Myocyte (in vitro differentiated cells): ENCODE data around the gene SSRP1. TPM values are rescaled to one million over a fixed set of nuclear protein-coding genes. Genes with fewer than 3 reads are reported as not detected.

ENCODE experiments used
- DNase-seq: peaks from one replicate; pipeline ENCODE4 v3.0.0-alpha.2; 2012; ENCODE audit warnings: low read depth
- total RNA-seq: library from RNA; depleted of rRNA; stranded (reverse); fragments of >200 nt; gene quantifications from 2 replicates; pipeline ENCODE4 v1.2.3, GENCODE V29; 2014

SSRP1 gene
- total RNA-seq, 1 donor from 2014 or later = 90.8 TPM

GRCh38 chr11:57318178-57318577 lies 17.5 kb downstream of the SSRP1 start:
- peak; percentile 71 for DNase-seq

DNA sequence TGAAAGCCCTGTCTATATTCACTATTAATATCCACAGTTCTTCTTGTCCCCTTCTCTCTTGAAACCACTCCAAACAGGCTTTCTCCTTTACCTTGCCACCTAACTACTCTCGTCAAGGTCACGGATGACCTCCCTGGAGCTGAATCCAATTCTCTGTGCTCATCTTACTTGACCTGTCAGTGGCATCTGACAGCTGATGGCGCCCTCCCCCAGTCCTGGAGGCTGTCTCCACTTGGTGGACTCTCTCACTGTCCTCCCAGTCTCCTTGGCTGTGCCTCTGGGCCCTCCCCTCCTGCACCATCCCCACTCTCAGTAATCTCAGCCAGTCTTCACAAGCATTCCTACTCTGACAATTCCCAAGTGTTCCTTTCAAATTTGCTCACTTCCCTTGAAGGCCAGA lies 19.7 kb downstream of the SSRP1 start:
- peak; percentile 48 for DNase-seq

- DNase-seq = peak; percentile 83
Measured at GRCh38 chr11:57315491-57315890, 20.2 kb downstream of the SSRP1 start.

- no peak for DNase-seq
Measured at GRCh38 chr11:57314221-57314973, 21.3 kb downstream of the SSRP1 start.

- DNase-seq = no peak
Measured at GRCh38 chr11:57313788-57314135, 21.9 kb downstream of the SSRP1 start.

GRCh38 chr11:57313071-57313787 lies 22.5 kb downstream of the SSRP1 start:
- DNase-seq = no peak

DNA sequence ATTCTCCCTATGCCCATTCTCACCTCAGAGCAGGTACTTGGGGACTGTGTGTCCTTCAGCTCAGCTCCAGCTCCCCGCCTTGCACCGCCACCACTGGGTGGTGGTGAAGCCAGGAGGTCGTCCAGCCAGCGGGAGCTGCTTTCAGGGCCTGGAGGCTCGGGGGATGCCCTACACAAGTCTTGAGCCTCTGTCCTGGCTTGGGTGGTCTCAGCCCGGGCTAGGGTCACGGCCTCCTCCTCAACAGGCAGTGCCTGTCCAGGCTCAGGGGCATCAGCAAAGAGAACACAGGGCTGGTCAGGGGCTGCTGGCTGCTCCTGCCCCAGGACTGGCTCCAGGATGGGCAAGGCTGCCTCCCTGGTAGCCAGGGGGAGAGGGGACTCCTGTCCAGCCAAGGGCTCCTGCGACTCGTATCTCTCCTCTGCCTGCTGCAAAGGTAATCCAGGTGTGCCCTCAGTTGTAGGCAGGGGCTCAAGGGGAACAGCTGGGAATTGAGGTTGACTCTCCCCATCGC lies 23.1 kb downstream of the SSRP1 start:
- DNase-seq = no peak

- peak; percentile 98 for DNase-seq
Measured at GRCh38 chr11:57311109-57311936, 24.4 kb downstream of the SSRP1 start.

DNA sequence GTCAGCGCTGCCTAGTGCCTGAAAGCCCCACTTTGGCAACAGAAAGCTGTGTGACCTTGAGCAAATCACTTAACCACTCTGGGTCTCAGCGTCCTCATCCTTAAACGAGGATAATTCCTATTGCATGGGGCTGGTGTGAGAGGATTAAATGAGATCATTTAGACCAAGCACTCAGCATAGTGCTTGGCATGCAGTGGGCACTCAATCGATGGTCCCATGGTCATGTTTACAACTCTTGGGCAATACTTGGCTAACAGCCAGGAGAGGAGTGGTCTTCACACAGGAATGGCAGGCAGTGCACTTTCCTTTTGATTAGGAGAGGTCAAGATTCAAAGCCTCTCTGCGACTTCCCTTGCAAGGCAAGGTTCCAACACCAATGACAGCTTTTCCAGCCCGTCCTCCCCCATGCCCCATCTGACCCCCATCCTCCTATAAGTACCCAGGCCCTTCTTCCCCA lies 25.0 kb downstream of the SSRP1 start:
- peak; percentile 65 for DNase-seq

DNA sequence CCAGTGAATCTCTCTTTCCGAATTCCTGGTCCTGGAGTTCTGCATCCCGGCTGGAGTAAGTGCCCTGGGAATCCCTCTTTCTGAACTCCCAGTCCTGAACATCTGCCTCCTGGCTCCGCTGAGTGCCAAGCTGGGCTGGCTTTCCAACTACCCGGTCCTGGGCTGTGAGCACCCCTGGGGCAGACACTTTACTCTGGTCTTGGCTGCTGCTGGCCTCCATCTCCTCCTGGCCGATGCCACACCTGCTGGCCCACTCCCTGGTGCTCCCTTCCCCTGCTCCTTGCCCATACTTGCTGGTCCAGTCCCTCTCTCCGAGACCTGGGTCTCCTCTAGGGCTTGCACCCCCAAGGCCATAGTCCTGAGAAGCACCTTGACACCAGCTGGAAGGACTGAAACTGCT lies 25.6 kb downstream of the SSRP1 start:
- no peak for DNase-seq

DNA sequence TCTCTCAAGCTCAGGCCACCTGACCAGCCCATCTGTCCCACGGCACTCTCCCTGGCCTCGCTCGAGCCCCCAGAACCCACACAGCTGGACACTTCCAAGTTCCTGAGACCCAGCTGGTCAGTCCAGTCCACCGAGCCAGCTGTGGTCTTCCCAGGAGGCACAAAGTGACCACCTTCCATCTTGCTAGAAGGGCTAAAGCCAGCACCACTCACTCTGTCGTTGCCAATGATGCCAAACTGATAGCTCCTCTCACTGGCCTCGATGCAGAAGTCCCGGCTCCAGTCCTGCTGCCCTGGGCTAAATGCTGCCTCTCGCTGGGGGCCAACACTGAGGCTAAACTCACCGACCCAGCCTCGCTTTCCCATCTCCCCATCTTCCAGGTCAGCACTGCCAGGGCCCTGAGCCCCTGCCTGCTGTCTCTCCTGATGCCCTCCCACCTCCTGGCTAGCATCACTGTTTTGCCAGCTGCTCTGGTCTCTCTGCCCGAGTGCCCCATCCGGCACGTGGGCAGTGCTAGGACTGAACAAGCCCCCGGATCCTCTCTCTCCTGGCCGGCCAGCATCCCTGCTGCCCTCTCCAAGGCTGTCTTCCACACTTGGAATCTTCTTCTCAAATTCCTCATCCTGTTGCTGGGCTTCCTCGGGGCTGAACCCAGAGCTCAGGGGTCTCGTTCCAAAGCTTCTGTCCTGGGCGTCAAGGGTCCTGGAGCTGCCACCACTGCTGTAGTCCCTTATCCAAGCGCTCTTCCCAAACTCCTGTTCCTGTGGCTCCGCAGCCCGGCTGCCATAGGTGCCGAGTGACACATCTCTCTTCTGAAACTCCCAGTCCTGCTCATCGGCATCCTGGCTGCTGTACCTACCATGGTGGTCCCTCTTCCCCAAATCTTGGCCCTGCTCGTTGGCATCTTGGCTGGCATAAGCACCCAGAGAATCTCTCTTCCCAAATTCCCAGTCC lies 26.3 kb downstream of the SSRP1 start:
- peak; percentile 60 for DNase-seq

DNA sequence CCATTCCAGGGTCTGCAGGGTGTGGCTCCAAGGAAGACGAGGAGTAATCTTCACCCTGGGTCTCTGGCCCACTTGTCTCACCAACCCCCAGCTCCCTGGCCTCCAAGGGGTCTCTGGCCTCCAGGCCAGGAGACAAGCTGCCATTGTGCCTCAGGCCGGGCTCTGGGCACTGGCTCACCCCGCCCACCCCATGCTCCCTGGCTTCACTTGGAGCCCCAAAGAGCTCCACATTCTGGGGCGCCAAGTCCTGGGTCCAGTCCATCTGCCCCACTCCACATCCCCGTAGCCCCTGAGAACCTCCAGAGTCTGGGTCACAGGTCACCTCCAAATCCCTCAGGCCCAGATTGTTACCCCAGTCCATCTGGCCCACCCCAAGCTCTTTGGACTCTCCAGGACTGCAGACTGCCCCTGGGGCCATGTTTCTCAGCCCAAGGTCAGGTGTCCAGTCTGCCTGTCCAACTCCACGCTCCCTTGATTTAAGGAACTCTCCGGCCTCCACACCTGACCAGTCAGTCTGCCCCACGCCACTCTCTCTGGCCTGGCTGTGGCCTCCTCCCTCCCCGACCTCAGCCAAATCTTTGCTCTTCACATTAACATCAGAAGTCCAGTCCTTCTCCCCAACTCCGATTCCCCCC lies 27.1 kb downstream of the SSRP1 start:
- DNase-seq = no peak

DNA sequence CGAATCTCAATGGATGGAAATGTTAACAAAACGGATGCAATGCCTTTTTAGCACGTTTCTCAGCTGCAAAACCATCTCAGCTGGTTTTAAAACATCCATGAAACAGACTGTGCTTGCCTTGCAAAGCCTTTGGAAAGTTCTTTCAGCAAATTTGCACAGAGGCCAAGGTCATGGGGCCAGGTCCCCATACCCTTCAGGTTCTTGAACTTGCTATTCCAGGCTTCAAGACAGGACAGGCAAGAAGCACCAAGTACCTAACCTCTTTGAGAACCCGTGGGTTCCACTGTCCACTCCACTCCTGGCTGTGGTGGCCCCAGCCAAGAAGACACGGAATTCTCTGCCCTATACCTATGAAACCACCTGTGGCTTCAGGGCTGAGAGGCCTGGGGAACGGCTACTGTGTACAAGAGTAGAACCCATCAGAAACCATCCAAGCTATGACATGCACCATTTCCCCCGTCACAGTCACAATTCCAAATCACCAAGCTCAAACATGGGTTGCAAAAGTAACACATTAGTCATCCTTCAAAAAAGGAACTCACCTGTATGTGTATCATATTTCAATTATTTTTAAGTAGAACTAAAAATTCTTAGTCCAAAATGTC lies 27.9 kb downstream of the SSRP1 start:
- DNase-seq = no peak

- no peak for DNase-seq
Measured at GRCh38 chr11:57306940-57307565, 28.6 kb downstream of the SSRP1 start.

- no peak for DNase-seq
Measured at GRCh38 chr11:57306161-57306876, 29.4 kb downstream of the SSRP1 start.

DNA sequence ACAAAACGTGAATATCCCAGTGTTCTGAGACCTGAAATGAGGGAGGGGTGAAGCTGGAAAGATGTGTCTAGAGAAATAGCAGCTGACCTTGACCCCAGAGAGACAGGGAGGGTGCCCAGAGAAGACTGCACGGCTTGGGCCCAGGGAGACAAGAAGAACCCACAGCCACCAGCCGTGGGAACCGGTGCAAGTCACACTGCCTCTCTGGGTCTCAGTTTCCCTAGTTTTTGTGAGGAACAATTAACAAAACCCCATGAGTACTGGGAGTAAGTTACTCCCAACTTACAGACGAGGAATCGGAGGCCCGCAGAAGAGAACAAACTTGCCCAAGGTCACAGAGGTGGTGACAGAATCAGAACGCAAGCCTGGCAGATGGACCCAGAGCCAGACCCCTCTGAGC lies 30.2 kb downstream of the SSRP1 start:
- DNase-seq = no peak

- DNase-seq = peak; percentile 57
Measured at GRCh38 chr11:57303990-57304579, 31.6 kb downstream of the SSRP1 start.
